ENCODE data around the gene LAYN.

The LAYN gene, protein sequence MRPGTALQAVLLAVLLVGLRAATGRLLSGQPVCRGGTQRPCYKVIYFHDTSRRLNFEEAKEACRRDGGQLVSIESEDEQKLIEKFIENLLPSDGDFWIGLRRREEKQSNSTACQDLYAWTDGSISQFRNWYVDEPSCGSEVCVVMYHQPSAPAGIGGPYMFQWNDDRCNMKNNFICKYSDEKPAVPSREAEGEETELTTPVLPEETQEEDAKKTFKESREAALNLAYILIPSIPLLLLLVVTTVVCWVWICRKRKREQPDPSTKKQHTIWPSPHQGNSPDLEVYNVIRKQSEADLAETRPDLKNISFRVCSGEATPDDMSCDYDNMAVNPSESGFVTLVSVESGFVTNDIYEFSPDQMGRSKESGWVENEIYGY

DNA sequence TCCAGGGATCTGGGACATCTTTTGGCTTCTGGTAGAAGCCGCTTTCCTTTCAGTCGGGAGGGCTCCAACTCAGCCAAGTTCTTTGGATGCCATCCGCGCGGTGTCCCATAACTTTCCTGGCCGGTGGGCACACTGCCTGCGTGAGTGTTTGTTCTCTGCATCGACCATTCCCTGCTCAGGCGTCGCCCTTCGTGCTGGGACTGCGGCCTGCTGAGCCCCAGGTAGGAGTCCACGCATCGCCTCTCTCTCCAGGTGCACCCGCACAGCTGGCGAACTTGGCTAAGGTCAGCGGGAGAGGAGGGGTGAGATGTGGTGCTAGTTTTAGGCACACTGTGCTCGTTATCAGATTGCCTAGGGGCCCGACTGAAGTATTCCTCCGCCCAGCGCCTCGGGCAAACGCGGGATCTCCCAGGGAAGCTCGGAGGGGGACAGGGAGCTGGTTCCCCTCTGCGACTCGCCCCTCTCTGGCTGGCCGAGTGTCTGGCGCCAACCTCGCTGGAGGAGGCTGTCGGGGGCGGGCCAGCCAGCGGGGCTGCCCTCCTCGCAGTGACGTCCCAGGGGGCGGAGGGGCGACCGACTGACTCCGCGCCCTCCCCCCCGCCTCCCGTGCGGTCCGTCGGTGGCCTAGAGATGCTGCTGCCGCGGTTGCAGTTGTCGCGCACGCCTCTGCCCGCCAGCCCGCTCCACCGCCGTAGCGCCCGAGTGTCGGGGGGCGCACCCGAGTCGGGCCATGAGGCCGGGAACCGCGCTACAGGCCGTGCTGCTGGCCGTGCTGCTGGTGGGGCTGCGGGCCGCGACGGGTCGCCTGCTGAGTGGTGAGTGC is at the start of gene LAYN:
Gene LAYN, plus strand, starts transcription at position 607 of the 823 bp plus-strand sequence. Its CDS starts 124 bp downstream, at position 731.
- no peak for DNase-seq

DNA sequence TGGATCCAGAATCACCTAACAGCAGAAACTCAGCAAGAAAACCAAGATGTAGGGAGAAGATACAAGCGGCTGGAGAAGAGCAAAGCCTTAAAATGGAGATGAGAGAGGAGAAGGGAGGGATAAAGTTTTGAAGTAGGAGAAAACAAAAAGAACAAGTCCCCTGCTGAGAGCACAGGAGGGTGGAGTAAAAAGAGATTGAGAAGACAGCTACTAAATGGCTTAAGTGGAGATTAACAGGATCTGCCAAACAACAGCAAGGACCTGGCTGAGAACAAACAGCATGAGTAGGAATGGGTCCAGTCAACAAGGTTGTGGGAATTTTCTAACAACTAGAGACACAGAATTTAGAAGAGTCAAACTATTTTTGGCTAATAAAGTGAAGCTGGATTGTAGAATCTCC is 46.5 kb upstream of the LAYN start:
- no peak for DNase-seq

DNA sequence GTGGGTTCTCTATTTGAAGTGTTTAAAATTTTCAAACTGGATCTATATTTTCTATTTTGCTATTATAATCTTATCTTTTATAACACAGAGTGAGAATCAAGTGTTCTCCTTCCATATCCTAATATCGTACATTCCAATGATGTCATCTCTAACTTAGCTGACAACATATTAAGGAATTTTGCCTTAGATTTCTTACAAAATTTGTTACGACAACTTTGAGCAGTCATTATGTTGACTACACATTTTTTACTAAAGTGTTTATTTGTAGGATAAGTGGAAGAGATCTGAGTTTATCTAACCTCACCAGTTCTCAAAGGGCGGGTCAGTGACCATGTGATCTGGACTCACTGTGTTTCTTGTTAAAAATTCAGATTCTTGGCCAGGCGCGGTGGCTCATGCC is 41.0 kb upstream of the LAYN start:
- DNase-seq = no peak

DNA sequence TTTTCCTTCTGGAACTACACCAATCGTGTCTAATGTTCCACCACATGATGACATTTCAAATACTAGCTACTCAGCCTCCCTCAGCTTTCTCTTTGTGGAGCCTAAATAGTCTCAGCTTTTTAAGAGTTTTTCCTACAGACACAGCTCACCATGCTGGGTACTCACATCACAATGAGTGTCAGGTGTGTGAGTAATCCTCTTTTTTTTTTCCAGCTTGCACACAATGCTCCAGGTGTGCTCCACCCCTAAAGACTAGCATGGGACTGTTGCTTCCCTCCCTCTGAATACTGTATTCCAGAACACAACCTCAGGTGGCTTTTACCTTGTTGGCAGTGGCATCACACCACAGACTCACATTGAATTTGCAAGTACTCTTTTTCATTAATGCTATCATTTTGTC is 40.0 kb upstream of the LAYN start:
- DNase-seq = no peak

DNA sequence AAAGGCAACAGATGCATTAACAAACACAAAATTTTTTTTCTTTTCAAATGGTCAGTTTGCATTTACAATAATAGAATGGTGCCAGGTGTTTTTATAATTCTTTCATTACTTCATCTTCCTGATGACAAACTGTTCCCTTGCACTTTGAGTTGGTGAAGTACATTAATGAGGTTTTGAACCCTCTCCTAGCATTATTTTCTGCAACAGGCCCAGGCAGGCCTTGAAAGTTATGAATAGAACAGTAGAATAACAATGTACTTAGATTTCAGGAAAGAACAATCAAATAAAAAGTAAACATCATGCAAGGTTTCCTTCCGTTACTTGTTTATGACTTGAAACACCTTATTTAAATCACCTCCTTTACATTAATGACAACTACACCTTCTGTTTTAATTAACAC is 37.9 kb upstream of the LAYN start:
- DNase-seq = no peak

DNA sequence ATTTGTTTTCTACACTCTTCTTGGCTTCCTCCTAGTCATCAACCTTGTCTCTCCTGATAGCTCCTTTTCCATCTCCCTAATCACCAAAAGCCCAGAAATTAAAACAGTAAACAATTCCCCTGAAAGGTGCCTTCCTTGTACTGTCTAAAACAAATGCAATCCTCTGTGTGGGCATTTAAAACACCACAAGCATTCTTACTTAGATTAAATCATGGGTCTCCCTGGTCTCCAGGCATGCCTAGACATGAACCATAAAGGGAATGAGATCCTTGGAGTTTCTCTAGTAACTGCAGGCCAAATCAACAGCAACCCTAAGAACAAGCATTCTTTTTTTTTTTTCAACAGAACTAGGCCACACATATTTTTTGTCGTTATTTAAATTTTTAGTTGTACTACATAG is 30.2 kb upstream of the LAYN start:
- no peak for DNase-seq

DNA sequence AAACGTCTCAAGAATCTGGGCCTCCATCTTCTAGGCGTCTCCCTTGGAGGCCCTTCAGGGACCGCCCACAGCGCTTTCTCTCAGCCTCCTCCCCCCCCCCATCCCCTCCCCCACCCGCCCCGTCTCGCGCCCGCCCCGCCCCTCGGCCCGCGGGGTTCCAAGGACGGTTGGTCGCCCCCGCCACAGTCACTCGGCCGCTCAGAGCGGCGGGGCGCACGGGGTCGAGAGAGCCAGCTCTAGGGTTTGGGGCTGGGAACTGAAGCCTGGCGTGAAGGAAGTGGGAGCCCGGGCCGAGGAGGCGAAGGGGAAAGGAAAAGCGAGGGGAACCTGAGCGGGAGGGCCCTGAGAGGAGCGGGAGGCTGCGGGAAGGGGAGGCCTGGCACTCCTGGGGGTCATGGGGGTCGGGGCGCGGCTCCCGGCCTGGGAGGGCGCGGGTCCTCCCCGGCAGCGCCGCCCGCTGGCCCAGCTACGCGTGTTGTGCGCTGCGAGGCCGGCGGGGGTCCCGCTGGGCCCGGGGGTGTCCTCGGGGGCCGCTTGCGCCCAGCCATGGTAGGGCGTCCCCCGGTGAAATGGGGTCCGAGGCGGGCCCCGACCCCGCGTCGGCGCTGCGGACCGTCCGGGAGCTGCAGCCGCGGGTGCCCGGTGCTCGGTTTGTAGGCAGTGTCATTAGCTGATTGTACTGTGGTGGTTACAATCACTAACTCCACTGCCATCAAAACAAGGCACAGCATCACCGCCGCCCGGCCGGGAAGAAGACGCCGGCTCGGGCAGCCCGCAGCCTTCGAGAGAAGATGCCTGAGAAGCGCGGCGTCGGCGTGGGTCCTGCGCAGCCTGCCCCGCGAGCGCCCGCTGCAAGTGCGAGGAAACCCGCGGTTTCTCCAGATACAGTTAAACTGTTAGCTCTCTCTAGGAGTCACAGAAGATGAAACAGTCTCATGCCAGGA is 28.0 kb upstream of the LAYN start, which contains the start of gene BTG4:
Gene BTG4, minus strand, starts transcription at position 91 of the 944 bp plus-strand sequence. CDS start 13,610 bp downstream, outside the sequence.
- DNase-seq = no peak

DNA sequence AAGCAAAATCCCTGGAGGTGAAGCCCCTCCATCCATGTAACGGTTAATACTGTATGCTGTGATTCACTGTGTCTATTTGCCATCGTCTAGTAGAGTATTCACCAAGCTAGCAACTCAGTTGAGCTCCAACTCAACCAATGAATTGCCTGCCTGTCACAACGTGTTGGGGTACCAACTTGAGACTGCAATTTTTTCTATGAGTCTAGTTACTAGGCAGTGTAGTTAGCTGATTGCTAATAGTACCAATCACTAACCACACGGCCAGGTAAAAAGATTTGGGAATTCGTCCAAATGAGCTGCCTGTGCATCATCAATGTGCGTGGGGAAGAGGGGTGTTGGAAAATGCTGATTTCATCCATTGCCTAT is 27.3 kb upstream of the LAYN start:
- DNase-seq = no peak

DNA sequence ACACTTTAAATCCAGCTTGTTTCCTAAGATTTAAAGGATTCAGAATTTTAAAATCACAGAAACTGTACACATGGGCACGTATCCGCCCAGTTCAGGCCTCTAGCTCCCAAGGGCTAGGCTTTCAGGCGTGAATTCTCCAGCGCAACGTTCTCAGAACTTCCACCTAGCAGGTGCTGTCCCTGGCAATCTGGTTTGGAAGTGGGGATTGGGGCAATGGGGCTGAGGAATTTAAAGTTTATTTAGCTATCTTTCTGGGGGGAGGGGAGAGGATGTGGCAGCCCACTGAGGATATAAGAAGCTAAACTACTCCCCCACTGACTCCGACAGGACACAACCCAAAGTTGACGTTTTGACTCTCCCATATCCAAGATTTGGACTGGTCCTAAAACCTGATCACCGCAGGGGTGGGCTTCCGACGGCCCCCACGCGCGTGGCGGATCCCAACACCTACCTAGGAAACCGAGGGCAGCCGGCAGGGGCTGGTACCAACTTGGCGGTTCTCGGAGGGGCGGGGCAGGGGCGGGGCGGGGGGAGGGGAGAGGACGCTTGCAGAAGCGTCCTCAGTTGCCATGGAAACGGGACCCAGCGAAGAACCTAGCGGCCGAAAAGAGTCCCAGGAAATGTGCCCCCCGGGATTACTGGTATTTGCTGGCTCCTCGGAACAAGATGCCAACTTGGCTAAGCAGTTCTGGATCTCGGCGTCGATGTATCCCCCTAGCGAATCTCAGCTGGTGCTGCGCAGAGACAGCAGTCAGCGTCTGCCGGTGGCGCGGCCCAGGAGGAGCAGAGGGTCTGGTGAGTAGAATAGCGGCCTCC is 26.1 kb upstream of the LAYN start, which contains the start of gene HOATZ:
Gene HOATZ, plus strand, starts transcription at position 563 of the 816 bp plus-strand sequence. Its CDS starts 7 bp downstream, at position 570.
- no peak for DNase-seq

DNA sequence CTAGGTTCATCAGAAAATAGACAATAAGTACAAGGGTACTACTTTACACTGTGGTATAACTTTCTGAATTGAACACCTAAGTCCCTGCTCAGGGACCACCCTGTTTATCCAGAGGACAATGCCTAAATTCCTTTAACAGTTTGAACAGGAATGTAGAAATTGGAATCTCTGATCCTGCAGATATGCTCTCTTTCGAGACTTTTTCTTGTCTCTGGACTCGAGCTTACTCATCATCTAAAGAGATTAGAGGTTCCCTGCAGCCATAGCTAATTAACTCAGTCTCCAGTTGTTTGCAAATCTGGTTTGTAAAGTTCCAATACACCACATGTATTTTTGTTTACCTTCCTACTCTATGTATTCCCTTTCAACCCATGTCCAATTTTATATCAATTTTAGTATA is 24.9 kb upstream of the LAYN start:
- no peak for DNase-seq

DNA sequence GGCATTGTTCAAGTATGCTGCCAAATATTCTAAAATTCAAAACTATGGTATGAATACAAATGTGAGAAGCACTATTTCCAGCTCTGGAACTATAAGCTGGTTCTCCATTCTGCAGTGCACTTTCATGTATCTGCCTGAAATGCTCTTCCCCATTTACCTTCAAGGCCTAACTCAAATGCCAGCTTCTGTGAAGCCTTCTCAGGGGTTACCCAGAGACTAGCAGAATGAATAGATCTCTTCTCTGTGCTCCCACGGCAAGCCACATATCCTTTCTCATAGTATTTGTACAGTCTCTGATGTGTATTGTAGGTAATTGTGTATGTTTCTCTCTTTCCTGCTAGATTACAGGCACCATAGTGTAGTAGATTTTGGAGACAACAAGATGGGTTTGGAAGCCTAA is 21.9 kb upstream of the LAYN start:
- DNase-seq = no peak

DNA sequence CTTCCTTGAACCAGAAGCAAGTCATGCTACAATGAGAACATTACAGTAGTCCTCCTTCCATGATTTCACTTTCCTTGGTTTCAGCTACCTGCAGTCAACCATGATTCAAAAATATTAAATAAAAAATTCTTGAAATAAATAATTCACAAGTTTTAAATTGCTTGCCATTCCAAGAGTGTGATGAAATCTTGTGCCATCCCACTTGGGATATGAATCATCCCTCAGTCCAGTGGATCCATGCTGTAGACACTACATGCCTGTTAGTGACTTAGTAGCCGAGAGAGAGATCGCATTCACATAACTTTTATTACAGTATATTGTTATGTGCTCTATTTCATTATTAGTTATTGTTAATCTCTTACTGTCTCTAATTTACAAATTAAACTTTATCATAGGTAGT is 20.0 kb upstream of the LAYN start:
- no peak for DNase-seq

DNA sequence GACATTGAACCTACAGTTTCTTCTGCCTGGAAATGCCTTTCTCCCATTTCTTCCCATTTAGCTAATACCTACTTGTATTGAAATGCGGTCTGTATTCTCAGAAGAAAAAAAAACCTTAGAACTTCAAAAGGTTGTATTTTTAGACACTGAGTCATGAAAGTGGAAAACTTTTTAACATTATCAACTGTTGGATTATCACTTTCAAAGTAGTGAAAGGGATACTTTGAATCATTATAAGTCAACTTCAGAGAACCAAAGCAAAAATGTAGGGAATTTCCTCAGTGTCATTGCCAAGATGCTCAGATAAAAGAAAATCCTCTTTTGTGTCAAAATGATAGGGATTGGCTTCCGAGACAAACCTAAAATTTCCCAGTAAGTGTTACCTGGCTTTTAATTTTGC is 19.4 kb upstream of the LAYN start:
- no peak for DNase-seq

DNA sequence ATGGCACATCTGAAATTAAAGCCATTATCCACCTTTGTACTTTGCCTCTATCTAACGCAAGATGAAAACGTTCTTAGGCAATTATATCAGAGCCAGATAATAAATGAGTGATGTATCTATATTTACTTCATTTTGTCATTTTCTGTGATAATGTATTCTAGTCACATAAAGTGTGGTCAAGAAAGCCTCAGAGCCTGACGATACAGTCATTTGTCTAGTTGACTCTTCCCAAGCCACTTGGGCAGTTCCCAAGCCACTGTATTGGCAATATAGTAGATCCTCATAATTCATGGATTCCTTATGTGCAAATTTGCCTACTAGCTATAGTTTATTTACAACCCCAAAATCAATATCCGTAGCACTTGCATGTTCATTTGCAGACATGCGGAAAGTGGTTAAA is 18.1 kb upstream of the LAYN start:
- no peak for DNase-seq

DNA sequence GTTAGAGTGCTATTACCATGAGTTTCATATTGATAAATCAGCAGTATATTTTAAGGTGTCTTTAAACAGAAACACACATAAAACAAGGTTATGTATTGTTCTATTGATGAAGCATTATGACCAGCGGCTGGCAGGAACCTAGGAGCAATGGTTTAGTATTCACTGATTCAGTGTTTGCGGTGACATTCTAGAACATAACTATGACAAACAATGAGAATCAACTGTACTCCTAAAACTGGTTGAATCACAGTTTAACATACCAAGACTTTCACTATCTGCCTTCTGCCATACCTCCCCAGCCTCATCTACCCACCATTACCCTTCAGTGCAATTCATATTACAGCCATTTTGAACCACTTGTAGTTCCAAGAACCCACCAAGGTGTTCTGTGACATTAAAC is 17.2 kb upstream of the LAYN start:
- no peak for DNase-seq

DNA sequence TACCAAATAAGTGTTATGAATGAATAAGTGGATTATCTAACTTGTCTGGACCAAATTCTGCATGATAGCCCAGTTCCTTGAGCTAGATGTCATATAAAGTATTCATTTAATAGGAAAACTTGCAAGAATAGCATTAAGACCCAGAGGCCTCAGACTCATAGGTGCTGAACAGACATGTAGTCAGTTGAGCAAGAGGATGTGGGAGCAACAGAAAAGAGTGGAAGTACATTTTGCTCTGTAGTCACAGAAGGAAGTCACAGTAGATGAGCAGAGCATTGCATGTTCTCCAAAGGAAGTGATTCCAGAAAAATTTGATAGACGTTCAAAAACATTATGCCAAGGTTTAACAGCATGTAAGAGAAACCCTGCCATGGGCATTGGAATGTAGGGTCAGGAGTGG is 16.5 kb upstream of the LAYN start:
- peak; percentile 30 to 43 for DNase-seq

DNA sequence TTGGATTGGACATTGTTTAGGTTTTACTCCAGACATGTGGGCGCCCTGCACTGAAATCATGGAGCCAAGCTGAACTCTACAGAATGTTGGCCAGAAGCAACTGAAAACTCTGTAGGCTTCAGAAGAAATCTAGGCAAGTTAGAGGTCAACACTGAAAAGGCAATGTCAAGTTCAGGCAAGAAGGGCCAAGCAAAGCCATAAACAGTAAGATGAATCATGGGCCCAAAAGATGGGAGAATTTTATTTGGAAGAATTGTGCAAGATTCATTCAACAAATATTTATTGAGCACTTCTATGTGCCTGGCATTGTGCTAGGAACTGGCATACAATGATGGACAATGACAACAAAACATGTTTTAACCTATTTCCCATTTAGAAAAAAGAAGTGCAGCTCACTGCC is 15.1 kb upstream of the LAYN start:
- no peak for DNase-seq

DNA sequence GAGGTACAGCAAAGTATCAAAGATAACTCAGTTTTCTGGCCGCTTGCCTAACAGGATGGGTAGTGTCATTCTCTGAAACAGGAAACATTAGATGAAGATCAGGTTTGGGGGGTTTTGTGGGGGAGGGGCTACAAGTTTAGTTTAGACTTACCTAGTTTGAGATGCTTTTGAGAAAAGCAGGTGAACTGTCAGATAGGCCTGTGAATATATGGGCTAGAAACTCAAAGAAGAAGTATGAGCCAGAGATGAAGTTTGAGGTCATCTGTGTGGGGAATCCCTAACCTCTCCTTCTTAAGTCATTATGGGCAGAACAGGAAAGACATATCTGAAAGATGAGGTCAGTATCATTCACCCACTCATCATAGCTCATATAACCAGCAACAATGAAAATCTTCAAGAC is 14.0 kb upstream of the LAYN start:
- no peak for DNase-seq

DNA sequence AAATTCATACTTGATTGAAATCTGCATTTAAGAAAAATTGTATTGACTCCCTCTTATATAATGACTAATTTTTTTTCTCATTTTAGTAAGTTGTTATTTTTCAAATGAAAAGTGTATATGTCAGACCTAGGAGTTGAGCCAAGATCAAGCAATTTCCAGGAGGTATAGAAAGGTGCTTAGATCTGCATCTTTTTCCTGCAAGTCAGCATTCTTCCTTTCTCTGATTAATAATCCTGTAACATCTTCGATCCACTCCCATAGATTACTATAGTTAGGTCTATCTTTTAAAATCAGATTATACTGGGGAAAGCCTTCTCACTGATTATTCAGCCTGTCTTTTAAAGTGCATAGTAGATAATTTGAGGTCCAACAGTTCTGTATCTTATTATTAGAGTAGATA is 13.2 kb upstream of the LAYN start:
- DNase-seq = no peak

DNA sequence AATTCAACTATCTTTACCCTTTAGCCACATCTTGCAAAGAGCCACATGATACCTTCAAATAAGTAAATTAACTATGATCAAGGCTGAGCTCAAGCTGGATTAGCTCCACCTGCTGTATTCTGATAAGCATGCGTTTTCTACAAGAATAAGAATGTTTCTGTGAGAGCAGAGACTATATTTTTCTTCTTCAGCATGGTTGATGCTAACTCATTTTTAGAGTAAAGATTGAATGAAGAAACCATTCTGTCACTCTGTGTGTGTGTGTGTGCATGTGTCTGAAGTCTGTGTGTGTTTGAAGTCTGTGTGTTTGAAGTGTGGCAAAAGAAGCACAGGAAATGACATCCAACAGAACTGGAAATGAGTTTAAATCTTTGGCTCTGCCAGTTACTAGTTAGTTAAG is 12.0 kb upstream of the LAYN start:
- peak; percentile 22 to 26 for DNase-seq

DNA sequence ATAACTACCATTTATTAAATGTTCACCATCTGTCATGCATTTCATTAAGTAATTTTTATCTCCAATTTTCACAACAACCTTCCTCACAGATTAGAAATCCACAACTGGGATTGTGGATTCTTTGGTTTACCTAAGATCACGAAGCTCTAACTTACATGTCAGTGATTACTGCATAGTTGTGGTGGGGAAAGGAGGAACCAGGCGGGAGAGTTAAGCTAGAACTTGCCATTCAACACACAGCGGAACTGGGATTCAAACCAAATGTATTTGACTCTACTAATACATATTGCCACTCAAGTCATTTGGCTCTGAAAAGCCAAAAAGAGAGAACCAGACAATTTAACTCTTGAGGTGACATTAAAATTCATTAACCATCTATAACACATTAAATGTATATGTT is 10.4 kb upstream of the LAYN start:
- DNase-seq = no peak

DNA sequence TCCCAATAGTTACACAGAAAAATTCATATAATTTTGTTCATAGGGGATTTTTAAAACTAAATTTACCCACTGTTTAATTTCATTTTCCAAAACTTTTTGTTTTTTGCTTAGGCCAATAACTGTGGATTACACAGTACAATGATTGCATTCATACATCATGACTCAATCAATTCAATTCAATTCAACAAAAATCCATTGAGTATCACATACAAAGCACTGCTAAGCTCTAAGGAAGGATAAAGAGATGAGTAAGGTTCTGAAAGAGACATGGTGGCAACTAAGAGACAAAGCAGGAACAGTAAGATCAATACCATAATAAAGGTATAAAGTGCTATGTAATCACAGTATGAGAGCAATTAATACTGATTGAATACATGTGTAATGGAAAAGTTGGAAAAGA is 9.4 kb upstream of the LAYN start:
- DNase-seq = no peak
